Fibroblast of gingiva (primary cell): ENCODE measurements around the gene PPP5C.
A peak's percentile ranks its signal among the peaks of the same experiment; 100 is the strongest.
"Not testable (repeated sequence)": the region's sequence is repeated elsewhere in the genome, so short reads cannot be mapped to it uniquely, and the experiment has no call there.

Experiments used
- DNase-seq: peaks from one replicate; pipeline ENCODE4 v3.0.0-alpha.2; 2011; ENCODE audit warnings: low read depth

The PPP5C gene

GRCh38 chr19:46346821-46347571 is at the start of gene PPP5C:
Gene PPP5C, plus strand, starts transcription at chr19:46347087. Its CDS starts 10 bp downstream, at chr19:46347097.
- DNase-seq: peak; percentile 98

GRCh38 chr19:46297700-46298478 is 49.0 kb upstream of the PPP5C start:
- DNase-seq: peak; percentile 33

- DNase-seq: peak; percentile 10
Observed at GRCh38 chr19:46298479-46299003, 48.3 kb upstream of the PPP5C start.

GRCh38 chr19:46299004-46299509 is 47.8 kb upstream of the PPP5C start:
- DNase-seq: peak; percentile 82

GRCh38 chr19:46299695-46300094 is 47.2 kb upstream of the PPP5C start:
- no peak for DNase-seq

DNA sequence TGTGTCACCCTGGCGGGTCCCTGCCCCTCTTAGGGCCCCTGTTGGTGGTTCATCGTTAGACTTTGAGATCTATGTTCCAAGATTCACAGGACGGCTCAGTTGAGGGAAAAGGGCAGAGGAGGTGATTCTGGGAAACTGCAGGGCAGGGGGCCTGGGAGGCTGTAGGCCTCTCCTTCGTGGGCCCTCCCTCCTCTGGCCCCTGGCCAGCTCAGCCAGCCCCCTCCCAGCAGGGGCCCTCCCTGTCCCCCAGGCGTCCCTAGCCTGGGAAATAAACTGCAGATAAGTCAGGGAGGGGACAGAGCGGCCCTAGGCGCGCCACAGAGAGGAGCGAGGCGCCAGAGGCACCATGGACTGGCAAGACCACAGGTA is 43.6 kb upstream of the PPP5C start:
- no peak for DNase-seq

GRCh38 chr19:46303691-46304397 is 43.0 kb upstream of the PPP5C start:
- DNase-seq: no peak

DNA sequence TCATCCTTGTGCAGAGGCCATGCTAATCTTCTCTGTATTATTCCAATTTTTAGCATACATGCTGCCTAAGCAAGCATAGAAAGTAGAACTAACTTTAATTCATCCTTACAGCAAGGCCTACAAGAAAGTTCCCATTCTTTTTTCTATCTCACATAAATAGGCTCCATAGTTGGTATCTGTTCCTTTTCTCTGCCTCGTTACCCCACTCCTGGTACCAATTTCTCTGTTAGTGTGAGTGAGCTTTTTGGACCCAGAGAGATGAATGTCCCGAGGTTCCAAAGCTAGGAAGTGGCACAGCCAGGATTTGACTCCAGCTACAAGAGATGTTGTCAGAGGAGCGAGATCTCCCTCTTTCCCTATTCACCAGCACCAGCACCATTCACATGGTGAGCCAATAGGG is 40.4 kb upstream of the PPP5C start:
- no peak for DNase-seq

GRCh38 chr19:46308510-46308909 is 38.4 kb upstream of the PPP5C start:
- no peak for DNase-seq

GRCh38 chr19:46309056-46309455 is 37.8 kb upstream of the PPP5C start:
- DNase-seq: no peak

GRCh38 chr19:46311444-46311843 is 35.4 kb upstream of the PPP5C start:
- no peak for DNase-seq

DNA sequence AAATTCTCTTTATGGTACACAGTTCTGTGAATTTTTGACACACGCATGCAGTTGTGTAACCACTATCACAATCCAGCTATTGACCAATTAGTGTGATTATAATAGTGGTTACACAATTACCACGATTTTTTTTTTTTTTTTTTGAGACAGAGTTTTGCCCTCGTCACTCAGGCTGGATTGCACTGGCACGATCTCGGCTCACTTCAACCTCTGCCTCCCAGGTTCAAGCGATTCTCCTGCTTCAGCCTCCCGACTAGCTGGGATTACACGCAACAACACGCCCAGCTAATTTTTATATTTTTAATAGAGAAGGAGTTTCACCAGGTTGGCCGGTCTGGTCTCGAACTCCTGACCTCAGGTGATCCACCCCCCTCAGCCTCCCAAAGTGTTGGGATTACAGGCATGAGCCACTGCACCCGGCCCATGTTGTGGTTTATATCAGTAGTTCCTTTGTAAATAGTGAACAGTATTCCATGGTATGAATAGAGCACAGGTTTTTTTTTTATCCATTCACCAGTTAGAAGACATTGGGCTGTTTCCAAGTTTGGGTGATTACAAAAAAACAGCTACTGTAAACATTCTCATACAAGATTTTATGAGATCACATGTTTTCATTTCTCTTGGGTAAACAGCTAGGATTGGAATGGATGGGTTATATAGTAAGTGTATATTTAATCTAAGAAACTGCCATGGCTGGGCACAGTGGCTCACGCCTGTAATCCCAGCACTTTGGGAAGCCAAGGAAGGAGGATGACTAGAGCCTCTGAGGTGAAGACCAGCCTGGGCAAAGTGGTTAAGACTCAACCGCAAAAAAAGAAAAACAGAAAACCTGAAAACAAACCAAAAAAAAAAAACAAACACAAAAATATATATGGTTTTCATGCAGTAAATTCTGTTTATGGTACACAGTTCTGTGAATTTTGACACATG is 33.1 kb upstream of the PPP5C start:
- DNase-seq: peak; percentile 73

- no peak for DNase-seq
Observed at GRCh38 chr19:46317339-46317738, 29.5 kb upstream of the PPP5C start.

DNA sequence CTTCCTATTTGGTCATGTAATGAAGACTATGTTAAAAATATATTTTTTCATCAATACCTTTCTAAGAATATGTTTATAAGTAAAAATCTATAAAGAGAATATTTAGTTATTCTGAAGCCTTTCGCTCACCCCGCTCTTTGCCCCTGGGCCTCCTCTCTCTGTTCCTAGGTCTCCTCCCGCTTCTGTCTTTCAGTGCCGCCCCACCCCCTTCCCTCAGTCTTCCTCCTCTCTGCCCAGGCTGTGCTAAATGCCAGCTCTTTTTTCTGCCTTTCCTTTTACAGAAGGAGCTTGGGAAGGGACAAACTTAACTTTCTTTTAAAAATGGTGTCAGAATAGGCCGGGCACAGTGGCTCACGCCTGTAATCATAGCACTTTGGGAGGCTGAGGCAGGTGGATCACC is 27.3 kb upstream of the PPP5C start:
- no peak for DNase-seq

DNA sequence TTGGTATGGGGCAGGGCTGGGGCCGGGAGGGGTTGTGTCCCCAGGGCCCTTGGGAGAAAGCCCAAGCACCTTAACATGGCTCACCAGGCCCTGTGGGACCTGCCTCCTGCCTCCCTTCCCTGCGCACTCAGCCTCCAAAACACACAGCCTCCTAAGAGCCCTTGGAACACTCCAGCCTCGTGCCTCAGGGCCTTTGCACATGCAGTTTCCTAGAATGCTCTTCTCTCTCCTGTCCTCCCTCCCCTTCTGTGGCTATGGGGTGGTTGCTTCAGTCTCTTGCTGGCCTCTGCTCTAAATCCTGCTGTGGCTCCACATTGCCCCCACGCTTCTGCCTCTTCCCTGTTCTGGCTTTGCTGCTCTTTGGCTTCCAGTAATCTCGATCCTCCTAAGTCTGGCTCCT is 26.3 kb upstream of the PPP5C start:
- DNase-seq: no peak

DNA sequence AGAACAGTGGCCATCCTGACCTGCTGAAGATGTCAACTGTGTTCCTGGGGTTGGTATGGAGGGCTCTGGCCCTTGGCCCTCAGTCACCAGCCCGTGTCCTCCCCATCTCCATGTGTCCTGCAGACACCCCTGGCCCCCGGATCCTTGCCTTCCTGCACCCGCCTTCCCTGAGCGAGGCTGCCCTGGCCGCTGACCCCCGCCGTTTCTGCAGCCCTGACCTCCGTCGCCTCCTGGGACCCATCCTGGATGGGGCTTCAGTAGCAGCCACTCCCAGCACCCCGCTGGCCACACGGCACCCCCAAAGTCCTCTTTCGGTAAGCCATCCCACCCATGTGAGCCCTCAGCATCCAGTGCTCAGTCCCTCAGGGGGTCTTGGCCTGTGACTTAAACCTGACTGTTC is 25.2 kb upstream of the PPP5C start:
- no peak for DNase-seq

GRCh38 chr19:46323227-46323626 is 23.7 kb upstream of the PPP5C start:
- not testable (repeated sequence) for DNase-seq

GRCh38 chr19:46324277-46324676 is 22.6 kb upstream of the PPP5C start:
- DNase-seq: no peak

- no peak for DNase-seq
Observed at GRCh38 chr19:46326608-46327007, 20.3 kb upstream of the PPP5C start.

DNA sequence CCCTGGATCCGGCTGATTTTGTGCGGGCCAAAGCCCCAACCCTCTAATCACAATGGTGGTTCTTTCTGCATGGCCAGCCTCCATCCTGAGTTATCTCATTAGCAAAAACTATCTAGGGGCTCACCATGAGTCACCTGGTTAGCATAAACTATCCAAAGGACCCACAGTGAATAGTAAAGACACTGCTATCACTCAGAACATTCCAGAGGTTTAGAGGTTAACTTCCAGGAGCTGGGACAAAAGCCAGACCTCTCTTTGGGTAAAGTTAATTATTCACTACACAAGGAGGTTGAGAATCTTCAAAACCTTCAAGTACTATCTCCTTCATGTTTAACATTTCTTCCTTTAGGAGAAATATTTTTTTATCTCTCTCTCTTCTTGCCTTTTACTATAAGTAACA is 18.8 kb upstream of the PPP5C start:
- no peak for DNase-seq

DNA sequence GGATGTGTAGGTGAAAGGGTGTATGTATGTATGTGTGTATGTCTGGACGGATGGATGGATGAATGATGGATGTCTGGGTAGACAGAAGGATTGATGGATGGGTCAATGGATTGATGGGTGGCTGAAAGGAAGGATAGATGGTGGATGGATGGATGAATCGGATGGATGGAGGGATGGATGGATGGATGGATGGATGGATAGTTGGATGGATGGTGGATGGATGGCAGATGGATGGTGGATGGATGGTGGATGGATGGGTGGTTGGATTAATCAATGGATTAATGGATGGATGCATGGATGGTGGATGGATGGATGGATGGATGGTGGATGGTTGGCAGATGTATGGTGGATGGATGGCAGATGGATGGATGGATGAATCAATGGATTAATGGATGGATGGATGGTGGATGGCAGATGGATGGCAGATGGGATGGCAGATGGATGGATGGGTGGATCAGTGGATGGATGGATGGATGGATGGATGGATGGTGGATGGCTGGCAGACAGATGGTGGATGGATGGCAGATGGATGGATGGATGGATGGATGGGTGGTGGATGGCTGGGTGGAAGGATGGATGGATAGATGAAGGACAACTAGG is 16.5 kb upstream of the PPP5C start:
- DNase-seq: no peak
